Testis (tissue), 3 donors: ENCODE measurements around the gene TTC7B. TPM values are rescaled to one million over a fixed set of nuclear protein-coding genes. Genes with fewer than 3 reads are reported as not detected.

Experiments used
- DNase-seq: peaks from one replicate; pipeline ENCODE4 v3.0.0-alpha.2; 2019
- H3K27ac ChIP-seq, 2 donors: fragments of 200-600 bp; sonication (generic); one replicate each; pipeline ENCODE4 v1.5.1; 2019
- H3K27me3 ChIP-seq: fragments of 200-600 bp; sonication (generic); one replicate; pipeline ENCODE4 v1.5.1; 2019
- H3K36me3 ChIP-seq: fragments of 200-600 bp; sonication (generic); one replicate; pipeline ENCODE4 v1.5.1; 2017; ENCODE audit warnings: low read depth; ENCODE audit errors: missing control alignments
- H3K4me1 ChIP-seq: fragments of 200-600 bp; sonication (generic); one replicate; pipeline ENCODE4 v1.5.1; 2019
- H3K4me3 ChIP-seq, 2 donors: fragments of 200-600 bp; sonication (generic); one replicate each; pipeline ENCODE4 v1.5.1; 2017 to 2019
- H3K9me3 ChIP-seq: fragments of 200-600 bp; sonication (generic); one replicate; pipeline ENCODE4 v1.5.1; 2017
- POLR2A ChIP-seq: fragments of 450-650 bp; IDR thresholded peaks from one replicate; pipeline ENCODE4 v1.6.1; 2017; ENCODE audit warnings: antibody characterized with exemption, mild to moderate bottlenecking, moderate library complexity
- WGBS, 2 donors: methylation state at CpG; one replicate each; pipeline ENCODE4 v1.1.5; 2018; 5-methylcytosine and 5-hydroxymethylcytosine counted together
- intact Hi-C: fragments of 100-400 bp; cut with DNase I; formaldehyde crosslinking; loops from one replicate; pipeline ENCODE4 v1.15.1; 2023; ENCODE audit warnings: low total_unique reads
- polyA plus RNA-seq: library from polyadenylated mRNA; stranded (reverse); fragments of 350-450 nt; fragmentation: Illumina TruSeq; extraction: RNeasy Lipid Tissue Mini Kit (QIAGEN cat#74804); gene quantifications from one replicate; pipeline ENCODE4 v1.2.3, GENCODE V29; 2014; ENCODE audit warnings: low read depth, low replicate concordance; ENCODE audit not compliant: insufficient read depth
- total RNA-seq, 2 donors: library from RNA; depleted of rRNA; stranded (reverse); fragments of >200 nt; gene quantifications; one replicate each; pipeline ENCODE4 v1.2.3, GENCODE V29; 2016
- TF ChIP-seq, protein P1 (sequence below), 3 experiments: fragments of 450-650 bp in 2 of 3; fragments of 200-600 bp in 1 of 3; sonication (generic) in 1 of 3; IDR thresholded peaks; one replicate each; pipeline ENCODE4 v1.5.1; 2016 to 2019; ENCODE audit warnings: antibody characterized with exemption in 3 of 3, mild to moderate bottlenecking in 2 of 3, moderate library complexity in 1 of 3

The TTC7B gene
- total and polyA plus RNA-seq, 3 donors from 2014 or later, result 11.3 to 17.0 (median 12.1) TPM

DNA sequence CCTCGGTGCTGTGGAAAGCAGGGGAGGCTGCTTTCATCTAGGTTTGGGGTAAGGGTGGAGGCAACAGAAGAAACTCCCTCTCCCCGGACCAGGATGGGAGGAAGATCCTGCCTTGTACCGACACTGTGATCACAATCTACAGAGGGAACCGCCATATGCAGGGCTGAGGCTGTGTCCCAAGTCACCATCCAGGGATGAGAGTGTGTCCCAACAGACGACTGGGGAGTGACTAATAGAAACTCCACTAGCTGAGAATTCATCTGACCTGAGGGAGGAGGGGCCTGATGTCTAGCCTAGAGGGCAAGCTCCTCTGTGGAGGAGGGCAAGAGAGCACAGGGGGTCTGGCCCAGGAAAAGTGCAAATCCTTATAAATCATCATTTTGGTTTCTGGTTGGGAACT lies 247.0 kb downstream of the TTC7B start:
- no peak overlapping the region for H3K4me3 ChIP-seq
- H3K4me1 ChIP-seq, result peaks cover 8% of the 10 kb centered on the region
- intact Hi-C loops, result no loop called here
- H3K36me3 ChIP-seq, result no peaks in the 10 kb centered on the region
- WGBS, 2 donors, result 87 to 93% methylated on average over 5 of the region's 5 CpGs
- DNase-seq, result no peak
- H3K27ac ChIP-seq, result no peak overlapping the region
- no peaks in the 10 kb centered on the region for H3K27me3 ChIP-seq
- TF ChIP-seq POLR2A, result no peak
- TF ChIP-seq, protein P1, sequence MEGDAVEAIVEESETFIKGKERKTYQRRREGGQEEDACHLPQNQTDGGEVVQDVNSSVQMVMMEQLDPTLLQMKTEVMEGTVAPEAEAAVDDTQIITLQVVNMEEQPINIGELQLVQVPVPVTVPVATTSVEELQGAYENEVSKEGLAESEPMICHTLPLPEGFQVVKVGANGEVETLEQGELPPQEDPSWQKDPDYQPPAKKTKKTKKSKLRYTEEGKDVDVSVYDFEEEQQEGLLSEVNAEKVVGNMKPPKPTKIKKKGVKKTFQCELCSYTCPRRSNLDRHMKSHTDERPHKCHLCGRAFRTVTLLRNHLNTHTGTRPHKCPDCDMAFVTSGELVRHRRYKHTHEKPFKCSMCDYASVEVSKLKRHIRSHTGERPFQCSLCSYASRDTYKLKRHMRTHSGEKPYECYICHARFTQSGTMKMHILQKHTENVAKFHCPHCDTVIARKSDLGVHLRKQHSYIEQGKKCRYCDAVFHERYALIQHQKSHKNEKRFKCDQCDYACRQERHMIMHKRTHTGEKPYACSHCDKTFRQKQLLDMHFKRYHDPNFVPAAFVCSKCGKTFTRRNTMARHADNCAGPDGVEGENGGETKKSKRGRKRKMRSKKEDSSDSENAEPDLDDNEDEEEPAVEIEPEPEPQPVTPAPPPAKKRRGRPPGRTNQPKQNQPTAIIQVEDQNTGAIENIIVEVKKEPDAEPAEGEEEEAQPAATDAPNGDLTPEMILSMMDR (IDR thresholded peaks at IDR 0.05), result no peak
- H3K9me3 ChIP-seq, result no peaks in the 10 kb centered on the region

DNA sequence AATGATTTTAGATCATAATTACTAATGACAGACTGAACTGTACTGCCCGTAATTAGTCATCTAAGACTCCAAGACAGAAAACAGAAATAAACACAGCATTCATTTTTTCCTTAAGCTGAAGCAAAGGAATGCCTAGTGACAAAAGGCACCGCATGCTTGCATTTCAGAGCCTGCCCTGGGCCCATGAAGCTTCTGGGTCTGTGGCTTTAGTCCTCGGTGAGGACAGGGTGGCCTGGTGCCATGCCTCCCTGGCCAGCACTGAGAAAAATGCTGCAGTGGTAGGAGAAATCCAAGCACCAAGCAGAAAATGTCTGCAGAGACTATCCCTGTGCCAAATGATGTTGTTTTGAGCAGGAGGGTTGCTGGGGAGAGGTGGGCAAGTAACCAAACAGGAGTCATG lies 247.8 kb downstream of the TTC7B start:
- Histone ChIP-seq H3K27ac (no peak overlapping the region), H3K4me3 (no peak overlapping the region), H3K4me1 (peaks cover under 1% of the 10 kb centered on the region), H3K27me3 (no peaks in the 10 kb centered on the region), H3K9me3 (no peaks in the 10 kb centered on the region), H3K36me3 (no peaks in the 10 kb centered on the region)
- TF ChIP-seq, protein P1 (IDR thresholded peaks at IDR 0.05), result no peak
- no peak for TF ChIP-seq POLR2A
- no peak for DNase-seq
- WGBS, 2 donors, result 37 to 50% methylated on average over 3 of the region's 3 CpGs
- intact Hi-C loops, result no loop called here

DNA sequence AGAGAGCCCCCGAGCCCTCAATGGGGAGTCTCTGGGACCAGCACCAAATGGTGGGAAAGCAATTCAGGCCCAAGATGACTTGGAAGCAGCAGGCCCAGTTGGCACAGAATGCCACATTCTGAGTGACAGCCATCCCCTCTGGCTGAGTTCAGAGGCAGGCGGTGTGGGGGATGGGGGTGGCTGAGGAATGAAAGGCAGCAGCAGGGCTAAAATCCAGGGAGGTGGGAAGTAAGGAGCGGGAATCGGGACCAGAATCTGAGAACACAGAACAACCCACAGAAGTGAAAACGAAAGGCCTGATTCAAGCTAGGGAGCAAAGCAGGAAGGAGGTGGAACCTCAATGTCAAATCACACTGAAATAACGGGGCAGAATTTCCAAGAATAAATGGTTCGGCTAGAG lies 248.2 kb downstream of the TTC7B start:
- no peaks in the 10 kb centered on the region for H3K9me3 ChIP-seq
- no peak for DNase-seq
- no peak overlapping the region for H3K27ac ChIP-seq
- no peaks in the 10 kb centered on the region for H3K4me1 ChIP-seq
- no peaks in the 10 kb centered on the region for H3K27me3 ChIP-seq
- H3K4me3 ChIP-seq, result no peak overlapping the region
- intact Hi-C loops, result no loop called here
- no peaks in the 10 kb centered on the region for H3K36me3 ChIP-seq
- TF ChIP-seq, protein P1 (IDR thresholded peaks at IDR 0.05), result no peak
- no peak for TF ChIP-seq POLR2A
- 77 to 82% methylated on average over 7 of the region's 7 CpGs for WGBS, 2 donors

DNA sequence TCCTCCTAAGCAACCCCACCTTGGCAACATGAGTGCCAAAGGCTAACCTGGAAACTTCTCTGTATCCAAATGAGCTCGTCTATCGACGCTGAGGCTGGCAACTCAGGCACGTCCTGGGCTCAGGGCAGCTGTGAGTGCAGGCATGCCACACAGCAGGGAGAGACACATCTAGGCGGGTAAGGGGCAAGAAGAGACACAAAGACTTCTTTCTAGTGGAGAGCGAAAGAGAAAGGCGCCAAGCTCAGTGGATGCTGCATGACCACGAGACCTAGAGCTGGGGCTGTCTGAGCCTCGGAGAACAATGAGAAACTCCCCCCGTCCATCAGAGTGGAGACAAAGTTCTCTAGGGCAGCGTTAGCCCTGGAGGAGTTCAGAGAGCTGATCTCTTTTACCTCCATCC lies 249.0 kb downstream of the TTC7B start:
- H3K27ac ChIP-seq, result no peak overlapping the region

DNA sequence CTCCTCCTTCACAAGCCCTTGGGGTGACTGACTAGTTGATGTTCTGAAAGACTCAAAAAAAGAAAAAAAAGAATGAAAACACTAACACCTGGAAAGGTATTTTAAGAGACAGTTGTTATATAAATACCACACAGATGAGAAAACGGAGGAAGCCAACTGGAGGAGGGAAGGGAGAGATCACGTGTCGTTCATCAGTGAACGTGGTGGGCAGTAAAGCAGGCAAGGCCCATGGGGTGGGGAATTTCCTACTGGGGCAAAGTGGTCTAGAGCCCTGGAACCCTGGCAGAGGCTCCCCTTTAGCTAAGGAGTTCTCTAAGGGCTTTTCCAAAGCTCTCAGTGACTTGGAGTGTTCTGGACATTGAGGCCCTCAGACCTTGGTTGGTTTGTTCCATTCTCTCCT lies 249.7 kb downstream of the TTC7B start:
- H3K4me3 ChIP-seq, result no peak overlapping the region
- no peak overlapping the region for H3K27ac ChIP-seq
- DNase-seq, result no peak
- no peaks in the 10 kb centered on the region for H3K27me3 ChIP-seq
- 89 to 92% methylated on average over 4 of the region's 4 CpGs for WGBS, 2 donors
- H3K4me1 ChIP-seq, result no peaks in the 10 kb centered on the region
- no peaks in the 10 kb centered on the region for H3K36me3 ChIP-seq
- TF ChIP-seq, protein P1 (IDR thresholded peaks at IDR 0.05), result no peak
- no peak for TF ChIP-seq POLR2A
- intact Hi-C loops, result no loop called here
- no peaks in the 10 kb centered on the region for H3K9me3 ChIP-seq

More for the DNA sequence above, 249.0 kb downstream of the TTC7B start:
- Histone ChIP-seq H3K9me3 (no peaks in the 10 kb centered on the region), H3K4me1 (no peaks in the 10 kb centered on the region), H3K36me3 (no peaks in the 10 kb centered on the region), H3K4me3 (no peak overlapping the region), H3K27me3 (no peaks in the 10 kb centered on the region)
- no peak for TF ChIP-seq POLR2A
- TF ChIP-seq, protein P1 (IDR thresholded peaks at IDR 0.05), result no peak
- no peak for DNase-seq
- WGBS, 2 donors, result 95 to 98% methylated on average over 10 to 11 of the region's 11 CpGs
- intact Hi-C loops, result no loop called here
